GM19463 (cell line): ENCODE measurements around the gene SHANK2.

Experiments
- ATAC-seq: cut with Tn5 transposase; IDR thresholded peaks from one replicate; pipeline ENCODE4 v1.9.1; 2021; ENCODE audit warnings: mild to moderate bottlenecking, moderate library complexity; ENCODE audit not compliant: unreplicated experiment

The SHANK2 gene

DNA sequence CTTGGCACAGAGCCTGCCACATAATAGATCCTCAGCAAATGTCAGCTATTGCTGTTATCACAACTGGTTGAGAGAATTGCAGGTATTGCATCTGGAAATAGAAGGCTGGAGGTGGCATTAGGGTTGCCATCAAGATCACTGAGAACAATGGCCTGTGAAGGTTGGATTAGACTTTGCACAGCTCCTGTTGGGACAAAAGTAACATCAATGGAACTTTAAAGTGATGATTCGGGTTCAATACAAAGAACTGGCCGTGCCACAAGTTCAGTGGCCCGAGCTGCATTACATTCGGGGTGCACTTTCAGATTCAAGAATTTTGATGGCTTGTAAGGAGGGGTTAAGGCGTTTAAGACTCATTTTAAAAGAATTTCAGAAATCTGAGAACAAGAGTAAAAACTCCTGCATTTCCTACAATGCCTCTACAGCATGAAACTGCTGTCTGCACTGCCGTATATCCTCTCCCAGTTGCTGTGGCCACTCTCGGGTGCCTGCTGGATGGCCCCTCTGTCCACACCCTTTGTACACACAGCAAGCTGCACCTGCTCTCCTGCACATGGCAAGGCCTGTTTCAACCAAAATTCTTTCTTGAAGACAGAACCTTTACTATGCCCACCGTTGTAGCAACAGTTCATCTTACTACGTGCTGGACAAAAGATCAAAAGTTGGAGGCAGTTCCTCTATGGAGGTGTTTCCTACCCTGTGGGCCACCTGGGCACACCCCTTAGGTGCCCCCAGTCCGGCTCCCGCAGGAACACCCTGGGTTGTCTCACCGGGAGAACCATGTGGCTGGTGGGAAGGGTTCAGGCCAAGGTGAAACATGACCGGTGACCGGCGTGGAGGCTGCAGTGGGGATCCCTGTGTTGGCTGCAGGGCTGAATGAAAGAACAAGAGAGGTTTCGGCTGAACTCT is 17.5 kb upstream of the SHANK2 start:
- no peak for ATAC-seq

DNA sequence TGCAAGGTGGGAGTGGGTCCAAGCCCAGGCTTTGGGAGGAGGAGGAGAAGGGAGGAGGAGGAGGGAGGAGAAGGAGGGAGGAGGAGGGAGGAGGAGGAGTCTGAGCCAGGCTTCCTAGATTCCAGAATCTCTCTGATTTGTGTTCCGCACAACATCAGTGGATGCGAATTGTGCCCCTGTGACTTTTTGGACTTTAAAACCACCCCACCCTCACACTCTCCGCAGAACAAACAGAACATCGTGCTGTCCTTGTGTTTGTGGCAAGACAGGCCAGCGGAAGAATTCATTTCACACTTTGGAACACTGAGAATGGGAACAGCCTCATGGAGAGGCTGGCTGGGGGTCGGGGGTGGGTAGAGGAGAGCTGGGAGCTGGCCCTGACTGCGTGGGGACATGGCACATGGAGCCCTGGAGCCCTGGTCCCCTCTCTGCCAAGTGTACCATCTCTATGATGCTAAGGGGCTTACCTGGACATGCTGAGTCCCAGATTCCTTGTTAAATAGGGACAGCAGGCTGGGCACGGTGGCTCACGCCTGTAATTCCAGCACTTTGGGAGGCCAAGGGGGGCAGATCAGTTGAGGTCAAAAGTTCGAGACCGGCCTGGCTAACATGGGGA is 16.4 kb upstream of the SHANK2 start:
- ATAC-seq = no peak

DNA sequence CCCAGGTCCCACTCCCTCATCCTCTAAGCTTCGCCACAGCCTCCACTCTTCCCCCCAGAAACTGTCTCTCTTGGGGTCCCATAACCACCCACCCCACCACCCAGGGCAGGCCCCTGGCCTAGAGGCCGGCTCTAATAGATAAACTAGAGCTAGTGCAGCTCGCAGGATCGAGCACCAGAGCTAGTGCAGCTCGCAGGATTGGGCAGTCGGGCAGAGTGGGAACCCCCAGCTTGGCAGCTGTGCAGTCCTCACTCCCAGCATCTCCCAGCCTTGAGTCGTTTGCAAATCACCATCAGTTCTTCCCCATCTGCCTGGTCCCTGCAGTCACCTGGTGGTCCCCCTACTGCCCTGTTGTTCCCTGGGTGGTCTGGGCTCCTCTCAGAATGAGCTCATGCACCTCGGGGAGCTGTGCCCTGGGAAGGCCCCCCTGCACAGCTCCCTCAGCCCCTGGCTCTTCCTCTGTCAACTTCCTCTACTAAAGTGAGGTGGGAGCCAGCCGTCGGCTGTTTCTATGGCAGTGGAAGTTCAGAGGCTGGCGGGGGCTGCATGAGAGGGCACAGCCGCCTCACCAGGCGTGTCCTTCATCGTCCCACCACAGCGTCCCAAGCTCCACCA is 15.5 kb upstream of the SHANK2 start:
- no peak for ATAC-seq

DNA sequence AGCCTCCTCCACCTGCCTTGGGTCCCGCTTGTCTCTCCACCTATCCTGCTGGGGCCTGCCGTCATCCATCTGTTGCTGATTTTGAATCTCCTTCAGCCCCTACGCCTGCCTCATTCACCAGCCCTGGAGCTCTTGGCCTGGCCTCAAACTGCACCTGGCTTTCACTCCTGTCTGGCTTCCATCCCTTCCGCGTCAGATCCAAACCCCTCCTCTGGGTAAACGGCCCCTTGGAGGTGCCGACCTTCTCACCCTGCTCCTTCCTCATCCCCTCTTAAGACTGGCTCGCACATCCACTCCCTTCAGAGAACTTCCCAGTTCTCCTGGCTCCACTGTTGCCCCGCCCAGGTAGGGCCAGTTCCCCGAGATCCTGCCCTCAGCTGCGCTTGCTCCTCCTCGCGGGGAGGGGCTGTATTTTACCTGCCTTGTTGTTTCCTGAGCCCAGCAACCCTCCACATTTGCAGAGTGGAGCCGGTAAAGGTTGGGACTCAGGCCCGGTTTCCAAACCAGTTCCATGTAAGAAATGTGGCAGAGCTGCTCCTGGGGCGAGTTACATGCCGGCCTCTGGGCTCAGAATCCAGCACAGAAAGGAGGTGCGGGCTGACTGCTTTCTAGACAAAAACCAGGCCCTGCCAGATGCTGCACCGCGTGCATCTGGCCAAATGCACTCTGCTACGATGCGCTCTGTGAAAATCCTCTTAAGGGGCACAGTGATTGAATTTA is 13.9 kb upstream of the SHANK2 start:
- ATAC-seq = no peak

DNA sequence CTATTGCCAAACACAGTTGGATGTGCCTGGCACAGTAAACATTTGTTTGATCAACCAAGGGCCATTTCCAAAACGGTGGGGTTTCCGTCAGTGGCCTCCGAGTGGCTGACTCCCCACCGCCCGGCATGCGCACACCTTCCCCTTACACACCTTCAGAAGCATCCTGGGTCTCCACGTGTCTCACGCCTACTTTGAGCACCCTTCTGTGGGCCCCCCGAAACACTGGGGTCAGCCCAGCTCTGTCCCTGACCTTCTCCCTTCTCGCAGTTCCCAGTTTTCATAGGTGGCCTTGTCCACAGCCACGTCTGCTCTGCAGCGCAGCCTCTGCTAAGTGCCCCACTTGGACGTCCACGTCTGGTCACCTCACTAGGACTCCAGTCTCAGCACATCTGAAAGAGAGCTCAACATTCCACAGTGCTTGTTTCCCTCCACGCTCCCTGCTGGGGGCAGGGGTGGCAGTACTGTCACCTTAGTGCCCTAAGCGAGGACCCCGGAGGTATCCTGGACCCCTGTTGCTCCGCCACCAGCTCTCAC is 13.2 kb upstream of the SHANK2 start:
- no peak for ATAC-seq

DNA sequence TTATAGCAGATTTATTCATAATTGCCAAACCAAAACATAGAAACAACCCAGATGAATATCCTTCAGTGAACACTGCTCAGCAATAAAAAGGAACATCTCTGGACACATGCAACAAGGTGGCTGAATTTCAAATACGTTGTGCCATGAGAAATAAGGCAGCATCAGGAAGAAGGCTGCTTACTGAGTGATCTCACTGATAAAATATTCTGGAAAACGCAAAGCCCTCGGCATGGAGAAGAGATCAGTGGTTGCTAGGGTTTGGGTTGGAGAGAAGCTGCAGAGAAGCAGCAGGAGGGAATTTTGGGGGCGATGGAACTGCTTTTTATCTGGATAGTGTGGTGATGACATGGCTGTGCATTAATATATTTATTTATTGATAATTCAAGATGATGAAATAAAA is 11.0 kb upstream of the SHANK2 start:
- no peak for ATAC-seq

DNA sequence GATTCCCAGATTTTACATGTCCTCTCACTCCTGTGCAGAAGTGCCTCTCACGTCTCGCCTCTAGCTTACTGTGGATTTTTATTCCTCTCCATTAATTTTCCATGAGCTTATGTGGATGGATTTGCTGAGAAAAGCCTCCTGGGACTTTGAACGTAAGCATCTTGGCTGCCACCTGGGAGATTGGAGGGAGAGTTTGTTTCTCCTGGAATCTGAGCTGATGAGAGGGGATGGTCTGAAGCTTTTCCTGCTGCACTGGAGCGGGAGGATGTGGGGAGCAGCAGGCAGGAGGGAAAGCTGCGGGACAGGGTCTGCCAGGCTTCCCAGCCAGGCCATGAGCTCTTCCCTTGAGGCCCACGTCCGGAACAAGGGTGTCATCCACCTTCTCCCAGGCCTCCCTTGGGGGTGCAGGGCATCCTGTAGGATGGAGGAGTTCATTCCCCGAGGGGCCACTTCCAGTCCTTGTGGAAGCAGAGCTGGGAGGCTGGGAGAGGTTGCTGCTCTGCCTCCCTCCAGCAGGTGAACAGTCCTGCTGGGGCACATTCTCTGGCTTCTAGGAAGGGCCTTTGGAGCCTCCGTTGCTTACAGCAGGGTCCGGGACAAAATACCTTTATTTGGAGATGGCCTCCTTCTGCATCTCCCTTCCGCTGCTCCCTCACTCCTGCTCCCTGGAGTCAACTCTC is 3.6 kb upstream of the SHANK2 start:
- no peak for ATAC-seq

DNA sequence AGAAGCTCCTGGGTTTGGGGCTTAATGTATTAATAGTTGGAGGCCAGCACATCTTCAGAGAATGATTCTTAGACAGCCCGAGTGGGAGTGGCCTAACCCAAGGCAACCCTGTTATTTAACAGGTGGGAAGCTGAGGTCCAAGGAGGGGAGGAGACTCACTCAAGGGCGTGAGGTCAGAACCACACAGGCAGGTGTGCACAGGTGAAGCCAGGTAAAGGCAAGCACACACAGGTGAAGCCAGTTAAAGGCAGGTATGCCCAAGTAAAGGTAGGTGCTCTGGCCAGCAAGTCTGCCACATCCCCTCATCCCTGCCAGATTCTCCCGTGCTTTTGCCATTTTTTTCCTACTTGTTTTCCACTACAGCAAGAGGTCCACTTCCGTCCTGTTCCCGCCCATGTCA is 2.9 kb upstream of the SHANK2 start:
- no peak for ATAC-seq

DNA sequence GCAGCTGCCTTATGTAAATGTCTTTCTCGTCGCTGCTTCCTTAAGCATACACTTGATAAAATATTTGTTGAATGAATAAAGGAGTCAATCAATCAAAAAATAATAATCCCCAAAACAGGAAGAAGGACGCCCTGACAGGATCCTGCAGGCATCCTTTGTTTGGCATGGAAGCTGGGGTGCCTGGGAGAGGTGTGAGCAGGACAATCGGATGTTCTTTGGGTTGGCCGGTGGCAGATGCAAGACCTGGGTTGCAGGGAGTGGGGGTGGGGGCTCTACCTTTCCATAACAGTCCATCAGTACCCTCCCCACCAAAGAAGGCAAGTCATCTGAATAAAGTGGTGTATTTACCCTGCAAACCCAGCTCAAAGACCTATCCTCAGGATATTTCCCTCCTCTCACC is 1.4 kb upstream of the SHANK2 start:
- ATAC-seq = no peak

DNA sequence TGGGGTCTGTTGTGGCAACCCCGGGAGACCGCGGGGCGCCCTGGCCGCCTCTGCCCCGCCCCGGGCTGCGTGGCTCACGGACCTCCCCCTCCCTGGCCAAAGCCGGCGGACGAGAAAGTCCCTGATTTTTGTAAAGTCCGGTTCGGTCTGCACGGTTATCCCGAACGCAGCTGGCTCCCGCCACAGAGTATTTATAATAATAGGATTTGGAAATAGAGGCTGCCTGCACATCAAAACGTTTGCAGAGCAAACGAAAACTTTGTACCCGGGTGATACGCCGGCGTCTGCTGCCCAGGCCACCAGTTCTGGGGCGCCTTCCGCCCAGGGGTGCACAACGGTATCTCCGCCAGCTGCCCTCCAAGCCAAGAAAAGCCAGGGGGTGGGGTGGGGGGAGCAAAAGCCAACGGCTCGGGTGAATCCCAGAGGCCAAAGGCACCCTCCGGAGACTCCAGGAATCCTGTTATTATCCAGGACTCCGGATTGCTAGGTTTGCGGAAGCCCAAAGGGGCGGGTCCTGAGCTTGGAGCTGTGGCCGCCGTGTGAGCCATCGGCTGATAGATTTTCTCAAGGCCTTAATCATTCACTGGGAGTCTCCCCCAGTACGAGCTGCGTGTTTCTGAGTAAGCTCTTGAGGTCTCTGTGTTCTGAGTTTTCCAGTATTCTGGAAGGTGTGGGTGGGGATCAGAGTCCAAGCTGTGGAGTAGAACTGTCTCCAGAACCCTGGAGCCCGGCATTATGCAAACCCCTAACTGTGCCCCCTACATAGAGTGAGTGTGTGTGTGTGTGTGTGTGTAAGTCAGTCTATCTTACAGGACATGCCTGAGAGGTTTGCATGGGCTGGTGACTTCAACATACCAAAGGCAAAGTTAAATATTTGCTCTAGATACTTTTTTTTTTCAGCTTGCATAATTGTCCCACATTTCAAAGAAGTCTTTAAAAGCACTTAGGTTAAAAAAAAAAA is 673 bp upstream of the SHANK2 start:
- no peak for ATAC-seq

DNA sequence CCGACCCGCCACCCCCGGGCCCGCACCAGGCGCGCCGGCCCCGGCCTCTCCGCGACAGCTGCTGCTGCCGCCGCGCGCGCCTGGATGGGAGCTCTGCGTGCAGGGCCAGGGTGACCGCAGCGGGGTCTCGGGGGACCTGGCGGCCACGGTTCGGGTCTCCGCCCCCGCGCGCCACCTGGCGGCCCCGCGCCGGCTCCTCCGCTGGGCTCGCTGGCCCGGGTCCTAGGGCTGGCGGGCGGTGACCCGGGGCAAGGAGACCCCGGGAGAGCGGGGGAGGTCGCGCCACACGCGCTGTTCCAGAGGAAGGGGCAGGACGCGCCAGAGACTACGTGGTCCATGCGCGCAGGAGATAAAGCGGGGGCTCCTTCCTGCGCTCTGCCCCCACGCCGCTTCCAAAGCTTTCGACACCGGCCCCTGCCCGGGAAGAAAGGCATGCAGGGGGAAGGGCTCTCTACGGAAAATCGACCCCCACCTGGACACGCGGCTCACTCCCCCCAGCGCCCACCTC is 562 bp downstream of the SHANK2 start:
- ATAC-seq = peak; percentile 48

DNA sequence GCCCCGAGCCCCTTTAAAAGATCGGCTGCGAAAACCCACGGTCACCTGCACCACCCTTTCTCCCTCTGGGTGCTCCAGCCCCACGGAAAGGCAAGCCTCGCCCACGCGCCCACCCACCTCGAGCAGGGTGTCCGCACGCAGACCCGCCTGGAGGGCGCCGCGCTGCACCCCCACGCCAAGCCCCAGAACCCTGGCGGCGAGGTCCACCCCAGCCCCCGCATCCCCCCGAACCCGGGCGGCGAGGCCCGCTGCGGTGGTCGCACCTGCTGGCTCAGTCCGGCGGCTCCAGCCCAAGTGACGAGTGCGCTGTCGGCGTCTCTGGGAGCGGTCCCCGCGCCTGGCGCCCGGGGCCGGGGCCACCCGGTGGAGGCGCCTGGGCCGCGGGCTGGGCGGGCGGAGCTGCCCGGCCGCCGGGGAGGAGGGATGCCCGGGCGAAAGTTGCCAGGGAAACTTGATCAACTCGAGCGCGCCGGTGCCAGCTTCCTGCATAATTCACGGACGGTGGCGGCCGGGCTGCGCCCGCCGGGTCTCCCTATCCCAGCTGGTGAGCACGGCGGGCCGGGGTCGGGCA is 1.1 kb downstream of the SHANK2 start:
- no peak for ATAC-seq

DNA sequence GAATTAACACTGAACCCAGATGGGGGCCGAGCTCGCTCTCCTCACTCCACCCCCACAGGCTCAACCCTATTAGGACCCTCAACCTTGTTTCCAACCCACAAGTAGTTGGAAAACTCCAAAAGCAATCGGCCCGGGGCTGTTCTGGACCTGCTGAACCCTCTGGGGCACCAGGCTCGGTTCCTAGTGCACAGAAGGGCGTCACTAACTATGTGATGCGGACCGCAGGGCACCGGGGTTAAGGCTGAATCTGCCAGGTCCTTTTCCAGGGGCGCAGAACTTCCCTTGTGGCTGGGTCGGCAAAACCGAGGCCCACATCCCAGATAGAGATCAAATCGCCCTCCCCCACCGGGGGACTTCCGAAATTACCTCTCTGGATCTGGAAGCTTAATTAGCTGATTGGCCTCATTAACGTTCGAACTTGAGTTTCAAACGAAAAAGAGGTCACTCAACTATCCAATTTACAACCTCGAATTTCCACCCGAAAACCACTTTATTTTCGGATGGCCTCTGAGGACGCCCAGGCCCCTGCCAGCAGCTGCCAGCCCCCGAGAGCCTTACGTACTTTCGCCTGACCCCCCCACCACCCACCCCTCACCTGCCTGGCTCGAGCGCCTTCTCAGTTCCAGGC is 1.7 kb downstream of the SHANK2 start:
- ATAC-seq = no peak

DNA sequence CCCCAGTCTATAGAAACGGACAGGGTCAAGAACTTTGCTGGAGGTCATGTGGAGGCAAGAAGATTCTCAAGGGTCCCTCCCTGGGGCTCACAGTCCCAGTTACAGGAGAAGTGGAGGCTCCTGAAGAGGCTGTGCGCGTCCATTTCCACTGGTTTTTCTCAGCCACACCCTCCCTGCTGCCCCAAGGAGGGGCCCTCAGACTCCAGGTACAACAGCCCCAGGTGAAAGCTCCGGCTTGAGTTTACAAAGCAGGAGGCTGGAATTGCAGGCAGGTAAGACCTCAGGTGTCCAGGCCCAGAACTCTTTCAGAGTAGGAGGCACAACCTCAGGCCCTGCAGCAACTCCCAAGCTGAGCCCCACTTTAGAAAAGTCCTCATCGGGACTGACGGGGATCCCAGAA is 3.1 kb downstream of the SHANK2 start:
- ATAC-seq = no peak

DNA sequence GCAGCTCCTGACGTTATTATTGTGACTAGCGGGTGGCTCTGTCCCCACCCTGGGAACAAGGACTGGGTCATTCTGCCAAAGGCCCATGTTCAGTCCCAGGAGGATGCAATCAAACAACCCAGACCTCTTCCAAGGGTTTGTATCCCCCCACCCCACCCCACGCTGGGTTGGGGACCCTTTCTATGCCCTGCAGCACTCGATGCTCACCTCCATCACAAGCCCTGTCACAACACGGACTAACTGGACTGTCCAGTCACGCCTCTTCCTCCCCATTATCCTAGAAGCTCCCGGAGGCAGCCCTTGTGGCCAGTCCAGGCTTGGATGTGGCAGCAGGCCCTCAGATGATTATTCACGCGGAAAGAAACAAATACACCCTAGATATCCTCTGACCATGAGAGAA is 3.7 kb downstream of the SHANK2 start:
- ATAC-seq = no peak

DNA sequence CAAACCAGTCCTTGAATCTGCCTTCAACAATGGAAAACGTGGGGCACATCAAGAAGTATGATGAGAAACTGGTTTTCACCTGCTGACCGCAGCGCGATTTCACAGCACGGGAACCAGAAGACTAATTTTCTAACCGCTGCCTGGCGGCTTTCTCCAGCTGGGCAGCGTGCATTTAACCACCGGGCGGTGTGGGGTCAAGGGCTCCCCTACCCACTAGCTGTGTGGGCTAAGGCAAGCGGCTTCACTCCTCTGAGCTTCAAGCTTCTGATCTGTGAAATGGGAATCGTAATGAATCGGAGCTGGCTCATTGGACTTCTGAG is 4.2 kb downstream of the SHANK2 start:
- no peak for ATAC-seq

DNA sequence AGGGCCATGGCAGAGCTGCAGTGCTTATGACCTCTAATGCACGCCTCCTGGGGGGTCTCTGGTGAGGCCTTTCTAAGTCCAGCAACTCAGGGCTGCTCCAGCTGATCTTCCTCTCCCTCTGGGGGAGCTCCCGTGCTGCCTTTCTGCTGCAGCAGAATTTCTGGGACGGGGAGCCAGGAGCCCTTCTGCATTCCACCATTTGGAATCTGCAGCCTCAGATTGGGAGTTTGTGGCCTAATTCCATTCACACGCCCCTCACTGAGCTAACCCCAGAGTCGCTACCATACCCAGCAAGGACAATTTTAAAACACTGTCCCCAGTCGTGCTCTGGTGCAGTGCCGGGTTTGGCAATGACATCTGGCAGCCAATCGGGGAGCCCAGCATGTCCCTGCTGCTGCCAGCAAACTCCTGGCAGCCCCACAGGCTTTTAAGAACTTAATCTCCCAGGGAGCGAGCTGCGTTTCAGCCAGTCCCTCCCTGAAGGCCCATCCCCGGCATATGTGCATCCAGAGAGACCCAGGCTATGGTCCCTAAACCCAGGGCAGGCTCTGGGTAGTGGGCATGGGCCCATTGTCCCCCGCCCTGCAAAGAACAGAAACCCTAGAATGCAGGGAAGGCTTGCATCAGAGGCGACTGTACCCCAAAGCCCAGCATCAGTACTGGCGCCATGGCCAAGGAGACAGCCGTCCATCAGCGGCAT is 4.7 kb downstream of the SHANK2 start:
- no peak for ATAC-seq

DNA sequence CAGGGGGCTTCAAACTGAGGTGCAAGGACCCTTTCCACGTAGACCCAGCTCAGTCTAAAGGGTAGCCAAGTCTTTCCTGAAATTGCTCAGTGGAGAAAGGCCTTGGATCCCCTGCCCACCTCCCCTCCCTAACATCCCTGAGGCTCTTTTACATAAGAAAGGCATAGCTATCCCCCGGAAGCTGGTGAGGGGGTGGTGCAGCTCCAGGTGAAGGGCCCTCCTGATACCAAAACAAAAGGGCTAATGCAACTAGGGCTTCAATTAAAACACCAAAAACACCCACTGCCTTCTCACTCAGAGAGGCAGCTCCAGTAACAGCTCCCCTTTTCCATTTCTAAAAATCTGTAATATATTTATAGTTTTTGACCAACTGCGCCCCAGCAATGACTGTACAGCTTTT is 5.8 kb downstream of the SHANK2 start:
- no peak for ATAC-seq
